NCI-H524 (cell line): Measurements from ENCODE around the gene OSMR.

Experiments
- DNase-seq, 2 experiments: peaks; one replicate each; lab custom pipeline; 2025; lab: John Stamatoyannopoulos, UW

The OSMR gene

DNA sequence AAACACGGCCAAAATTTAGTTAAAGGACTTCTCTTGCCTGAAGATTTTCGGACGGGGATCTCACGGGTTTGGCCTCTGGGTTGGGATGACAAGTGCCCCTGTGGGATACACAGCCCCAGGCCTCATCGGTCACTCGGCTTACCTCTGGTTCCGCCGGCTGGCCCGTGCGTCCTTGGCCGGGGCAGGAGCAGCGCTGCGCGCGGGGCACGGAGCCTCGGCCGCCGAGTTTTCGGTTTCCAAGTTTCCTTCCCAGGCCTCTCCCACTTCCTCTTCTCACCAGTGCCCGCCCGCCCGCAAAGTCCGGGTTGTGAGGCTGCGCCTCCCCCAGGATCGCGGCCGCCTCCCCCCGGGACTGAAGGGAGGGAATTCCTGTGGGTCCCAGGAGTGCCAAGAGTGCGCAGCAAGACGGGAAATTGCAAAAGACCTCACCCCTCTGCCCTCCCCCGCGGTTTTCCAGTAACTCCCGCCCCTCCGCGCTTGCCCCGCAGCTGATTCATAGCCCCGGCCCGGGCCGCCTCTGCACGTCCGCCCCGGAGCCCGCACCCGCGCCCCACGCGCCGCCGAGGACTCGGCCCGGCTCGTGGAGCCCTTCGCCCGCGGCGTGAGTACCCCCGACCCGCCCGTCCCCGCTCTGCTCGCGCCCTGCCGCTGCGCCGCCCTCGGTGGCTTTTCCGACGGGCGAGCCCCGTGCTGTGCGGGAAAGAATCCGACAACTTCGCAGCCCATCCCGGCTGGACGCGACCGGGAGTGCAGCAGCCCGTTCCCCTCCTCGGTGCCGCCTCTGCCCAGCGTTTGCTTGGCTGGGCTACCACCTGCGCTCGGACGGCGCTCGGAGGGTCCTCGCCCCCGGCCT lies at the start of gene OSMR:
Gene OSMR (plus strand): TSS at position 487 of the 853 bp plus-strand sequence. CDS start 23,033 bp downstream, outside the sequence.
- peak; percentile 8 to 31 for DNase-seq

DNA sequence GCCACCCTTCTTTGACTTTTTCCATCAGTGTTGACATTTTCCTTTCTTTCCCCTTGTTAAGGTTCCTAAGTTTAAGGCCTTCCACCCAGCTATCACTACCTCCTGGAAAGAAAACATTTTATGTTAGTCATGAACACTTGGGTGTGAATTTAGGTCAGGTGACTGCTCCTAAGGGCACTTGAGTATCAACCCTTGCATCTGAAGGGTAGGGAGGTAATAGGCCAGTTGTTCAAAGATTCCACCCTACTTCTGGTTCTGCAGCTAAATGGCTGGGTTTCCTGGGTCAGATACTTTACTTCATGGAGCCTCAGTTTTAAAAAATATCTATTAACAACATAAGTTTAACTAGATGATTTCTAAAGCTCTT lies 49.1 kb upstream of the OSMR start:
- no peak for DNase-seq

GRCh38 chr5:38797838-38798237 lies 48.0 kb upstream of the OSMR start:
- DNase-seq: no peak

GRCh38 chr5:38799556-38800377 lies 46.0 kb upstream of the OSMR start:
- DNase-seq: no peak

GRCh38 chr5:38800515-38800914 lies 45.3 kb upstream of the OSMR start:
- no peak for DNase-seq

- DNase-seq: no peak
Measured at GRCh38 chr5:38802125-38802524, 43.7 kb upstream of the OSMR start.

DNA sequence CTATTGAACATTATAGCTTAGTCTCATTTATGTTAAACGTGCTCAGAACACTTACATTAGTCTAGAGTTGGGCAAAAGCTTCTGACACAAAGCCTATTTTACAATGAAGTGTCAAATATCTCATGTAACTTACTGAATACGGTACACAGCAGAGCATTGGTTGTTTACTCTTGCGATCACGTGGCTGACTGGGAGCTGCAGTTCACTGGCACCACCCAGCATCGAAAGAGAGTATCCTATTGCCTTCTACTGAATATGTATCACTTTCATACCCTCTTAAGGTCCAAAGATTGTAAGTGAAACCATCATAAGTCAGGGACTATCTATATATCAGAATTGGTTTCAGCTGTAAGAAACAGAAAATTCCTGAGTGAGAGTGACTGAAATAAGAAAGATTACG lies 42.6 kb upstream of the OSMR start:
- no peak for DNase-seq

GRCh38 chr5:38806775-38807258 lies 39.0 kb upstream of the OSMR start:
- no peak for DNase-seq

DNA sequence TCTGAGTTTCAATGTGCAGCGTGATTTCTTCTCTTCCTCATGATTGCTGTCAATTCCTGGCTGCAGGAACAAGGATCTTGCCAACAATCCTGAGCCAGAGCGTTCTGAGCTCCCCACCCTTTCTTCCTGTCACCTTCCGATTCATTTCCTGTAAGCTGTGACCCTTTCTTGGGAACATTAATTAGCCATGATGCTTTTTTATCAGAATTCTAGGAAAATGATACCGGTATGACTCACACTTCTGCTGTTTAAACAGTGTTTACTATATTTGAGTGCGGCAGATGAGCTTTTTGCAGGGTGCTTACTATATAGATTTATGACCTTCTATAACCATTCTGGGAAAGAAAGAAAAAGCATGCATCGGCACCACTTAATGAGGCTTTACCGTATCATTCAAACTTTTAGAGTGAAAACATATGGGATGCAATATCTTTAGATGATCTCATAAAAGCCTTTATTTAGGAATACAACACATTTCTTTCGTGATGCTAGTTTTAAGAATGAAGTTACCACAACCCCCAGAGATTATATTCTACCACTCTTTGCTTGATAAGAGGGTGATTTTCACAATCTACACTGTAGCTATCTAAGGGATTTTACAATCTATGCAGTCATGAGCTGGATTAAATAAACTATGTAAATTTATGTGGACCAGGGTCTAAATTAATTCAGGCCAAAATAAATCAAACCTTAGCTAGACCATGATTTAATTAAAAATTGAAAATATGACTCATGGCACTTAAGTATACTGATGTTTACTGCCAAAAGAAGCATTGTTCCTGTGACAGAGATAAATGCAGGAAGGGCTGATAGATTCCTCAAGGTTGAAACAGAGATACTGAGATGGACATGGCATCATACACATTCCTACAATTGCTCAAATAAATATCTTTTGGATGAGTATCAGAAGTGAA lies 38.0 kb upstream of the OSMR start:
- DNase-seq: no peak

GRCh38 chr5:38808666-38809343 lies 37.0 kb upstream of the OSMR start:
- DNase-seq: no peak

DNA sequence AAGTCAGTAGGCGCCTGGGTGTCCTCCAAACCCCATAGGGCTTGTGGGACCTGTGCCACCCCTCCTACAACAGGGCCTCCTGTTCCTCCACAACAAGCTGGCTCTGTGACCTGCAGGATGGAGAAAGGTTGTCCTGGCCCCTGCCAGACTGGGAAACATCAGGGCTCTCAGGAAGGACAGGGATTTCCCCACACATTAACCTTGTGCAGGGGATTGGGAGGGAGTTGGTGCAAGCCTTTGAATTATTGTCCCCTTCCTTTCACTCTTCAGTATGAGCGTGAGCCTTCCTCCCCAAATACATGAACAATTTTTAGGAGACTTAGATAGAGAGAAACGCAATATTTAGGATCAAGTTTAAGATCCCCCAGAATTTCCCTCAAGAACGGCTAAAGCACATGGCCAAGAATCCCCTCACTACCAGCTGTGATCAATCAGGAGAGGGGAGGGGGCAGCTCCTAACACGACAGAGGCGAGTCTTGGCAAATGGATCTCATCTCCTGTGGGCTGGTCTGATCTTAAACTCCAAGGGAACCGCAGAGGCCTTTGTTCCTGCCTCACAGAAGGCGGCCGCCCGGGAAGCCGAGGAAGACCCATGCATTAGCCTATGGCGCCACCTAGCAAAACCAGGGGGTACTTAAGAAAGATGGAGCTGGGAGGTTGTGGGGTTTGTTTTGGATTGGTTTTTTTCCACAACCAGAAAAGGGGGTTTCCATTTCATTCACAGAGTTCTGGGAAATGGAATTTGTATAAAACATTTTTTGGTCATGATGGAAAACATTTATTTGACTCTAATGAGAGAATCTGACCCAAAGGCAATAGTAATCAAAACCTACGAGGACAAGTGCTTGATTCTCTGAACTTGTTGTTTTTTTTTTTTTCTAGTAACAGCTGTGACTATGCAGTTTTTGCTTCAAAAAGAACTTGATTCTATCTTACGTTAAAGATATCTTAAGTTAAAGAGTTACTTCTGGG lies 36.1 kb upstream of the OSMR start:
- DNase-seq: peak; percentile 89 to 92

DNA sequence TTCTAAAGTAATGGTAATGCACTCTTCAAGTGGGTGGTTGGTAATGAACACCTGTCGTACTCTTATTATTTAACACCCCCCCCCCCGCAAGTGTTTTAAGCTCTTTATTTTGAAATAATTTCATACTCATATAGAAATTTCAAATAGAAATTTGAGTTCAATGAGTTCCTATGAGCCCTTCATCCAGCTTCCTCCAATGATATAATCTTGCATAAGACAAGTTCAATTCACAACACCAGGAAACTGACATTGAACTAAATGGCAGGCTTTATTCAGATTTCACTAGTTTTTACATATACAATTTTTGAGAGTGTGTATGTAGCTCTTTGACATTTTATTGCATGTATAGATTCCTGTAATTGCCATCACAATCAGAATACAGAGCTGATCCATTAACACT lies 30.9 kb upstream of the OSMR start:
- no peak for DNase-seq

- DNase-seq: no peak
Measured at GRCh38 chr5:38816083-38817030, 29.5 kb upstream of the OSMR start.

GRCh38 chr5:38821679-38822078 lies 24.1 kb upstream of the OSMR start:
- DNase-seq: no peak

DNA sequence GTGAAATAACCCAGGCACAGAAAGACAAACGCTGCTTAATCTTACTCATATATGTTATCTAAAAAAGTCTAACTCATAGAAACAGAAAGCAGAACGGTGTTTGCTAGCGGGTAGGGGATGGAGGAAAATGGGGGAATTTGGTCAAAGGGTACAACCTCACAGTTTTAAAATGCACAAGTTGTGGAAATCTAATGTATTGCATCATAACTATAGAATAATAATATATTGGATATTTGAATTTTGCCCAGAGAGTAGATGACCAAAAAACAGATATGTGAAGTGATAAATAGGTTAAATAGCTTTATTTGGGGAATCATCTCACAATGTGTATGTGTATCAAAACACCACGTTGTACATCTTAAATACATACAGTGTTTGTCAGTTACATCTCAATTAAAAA lies 22.3 kb upstream of the OSMR start:
- no peak for DNase-seq

GRCh38 chr5:38824821-38825220 lies 21.0 kb upstream of the OSMR start:
- no peak for DNase-seq

DNA sequence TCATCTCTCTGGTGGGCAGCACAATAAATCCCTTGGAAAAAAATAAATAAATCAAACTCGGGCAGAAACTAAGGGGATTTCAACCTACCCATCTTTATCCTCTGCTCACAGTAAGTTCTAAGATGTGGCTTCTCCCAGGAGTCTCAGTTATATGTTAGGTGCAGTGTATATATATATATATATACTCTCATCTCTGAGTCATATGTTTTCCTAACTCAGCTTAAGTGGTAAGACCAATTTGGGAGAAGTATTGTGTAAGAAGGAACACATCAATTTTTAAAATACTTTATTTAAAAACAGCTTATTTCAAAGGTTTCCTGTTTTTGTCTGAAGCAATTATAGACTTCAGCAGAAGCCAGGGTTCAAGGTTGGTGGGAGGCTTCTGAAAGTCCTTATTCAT lies 20.3 kb upstream of the OSMR start:
- DNase-seq: no peak

- DNase-seq: no peak
Measured at GRCh38 chr5:38827525-38827924, 18.3 kb upstream of the OSMR start.

DNA sequence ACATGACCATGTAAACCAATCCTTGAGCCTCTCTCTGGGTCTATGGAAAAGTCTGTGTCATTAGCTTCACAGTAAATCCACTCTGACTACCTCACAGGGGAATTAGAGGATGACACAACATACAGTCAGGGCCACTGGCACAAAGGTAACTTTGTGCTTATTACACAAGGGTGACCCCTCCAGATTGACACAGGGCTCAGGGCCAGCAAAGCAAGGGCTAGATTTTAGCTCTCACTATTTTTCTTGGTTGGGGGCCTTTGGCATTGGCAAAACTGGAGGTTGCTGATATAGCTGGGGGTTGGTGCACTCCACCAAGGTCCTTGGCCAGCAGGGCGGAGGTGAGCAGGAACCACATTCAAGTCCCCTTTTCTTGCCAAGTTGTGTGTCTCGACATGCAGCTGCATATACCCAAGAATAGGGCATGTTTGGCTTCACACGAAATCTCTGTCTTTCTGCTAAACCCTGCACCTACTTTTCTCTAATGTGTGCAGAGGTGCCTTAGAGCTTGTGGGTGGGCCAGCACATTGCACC lies 15.2 kb upstream of the OSMR start:
- DNase-seq: no peak
